ENCODE measurements around the gene TSC1.

TSC1 gene

DNA sequence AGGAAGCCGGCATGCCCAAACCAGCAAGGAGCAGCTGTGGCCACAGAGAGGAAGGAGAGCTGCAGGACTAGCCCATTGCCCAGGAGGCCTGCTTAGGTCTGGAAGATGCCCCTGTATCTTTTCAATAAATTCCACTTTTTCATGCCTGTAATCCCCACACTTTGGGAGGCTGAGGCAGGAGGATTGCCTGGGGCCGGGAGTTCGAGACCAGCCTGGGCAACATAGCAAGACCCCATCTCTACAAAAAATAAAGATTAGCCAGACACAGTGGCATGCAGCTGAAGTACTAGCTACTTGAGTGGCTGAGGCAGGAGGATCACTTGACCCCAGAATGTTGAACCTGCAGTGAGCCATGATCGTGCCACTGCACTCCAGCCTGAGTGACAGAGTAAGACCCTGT, 5.3 kb upstream of the TSC1 start:
- Histone ChIP-seq H3K36me3 (ENCODE audit: control insufficient read depth, insufficient read depth, low read length) (no peaks in the 10 kb centered on the region), H3K4me1 (ENCODE audit: control insufficient read depth, insufficient read depth, low read length) (peaks cover 4% of the 10 kb centered on the region), H3K27ac (ENCODE audit: low read length) (no peak overlapping the region), H3K9me3 (ENCODE audit: control insufficient read depth, insufficient read depth, low read length) (no peaks in the 10 kb centered on the region), H3K4me3 (ENCODE audit: low read length) (no peak overlapping the region), H3K27me3 (ENCODE audit: control insufficient read depth, insufficient read depth, low read length) (no peaks in the 10 kb centered on the region)
- no peak for DNase-seq (ENCODE audit: low read depth, low spot score)
- WGBS (ENCODE audit: insufficient coverage, insufficient read length): no CpG with 5 or more reads among the region's 4 CpGs

DNA sequence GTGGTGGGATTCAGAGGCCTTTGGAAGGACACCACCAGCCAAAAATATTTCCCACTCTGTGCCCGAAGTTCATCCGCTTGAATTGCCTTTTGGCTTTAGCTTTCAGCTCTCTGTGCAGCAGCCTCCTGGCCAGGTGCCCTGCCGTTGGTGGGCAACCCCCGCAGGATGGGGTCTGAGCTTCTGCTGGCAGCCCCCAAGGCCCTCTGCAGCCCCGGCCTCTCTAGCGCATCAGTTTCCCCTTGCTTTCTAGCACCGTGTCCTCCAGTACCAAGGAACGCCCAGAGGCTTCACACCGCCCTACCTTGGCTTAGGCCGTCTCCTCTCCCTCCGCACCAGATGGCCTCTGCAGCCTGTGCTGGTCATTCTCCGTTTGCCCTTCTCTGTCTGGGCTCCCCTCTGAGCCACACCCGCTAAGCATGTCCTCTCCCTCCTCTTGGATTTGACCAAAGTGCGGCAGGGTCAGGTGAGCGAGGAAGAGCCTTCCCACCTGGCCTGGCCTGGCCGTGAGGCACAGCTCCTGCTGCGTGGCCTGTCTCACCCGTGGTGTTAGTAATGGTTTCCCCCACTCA, 4.2 kb upstream of the TSC1 start:
- WGBS (ENCODE audit: insufficient coverage, insufficient read length): no CpG with 5 or more reads among the region's 18 CpGs

DNA sequence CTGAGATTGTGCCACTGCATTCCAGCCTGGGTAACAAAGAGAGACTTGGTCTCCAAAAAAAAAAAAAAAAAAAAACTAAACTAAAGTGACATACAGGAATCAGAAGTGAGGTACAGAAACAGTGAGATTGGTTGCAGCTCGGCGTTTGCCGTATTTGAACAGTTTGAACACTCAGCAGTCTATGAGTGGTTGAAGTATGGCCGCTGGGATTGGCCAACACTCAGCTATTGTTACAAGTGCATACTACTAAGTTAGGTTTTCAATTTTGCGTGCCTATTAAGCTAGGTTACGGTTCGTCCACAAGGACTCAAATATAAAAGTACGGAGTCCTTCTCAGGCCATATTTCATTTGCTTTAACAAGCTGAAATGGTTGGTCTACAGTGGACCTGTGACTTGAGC, 3.3 kb upstream of the TSC1 start:
- no peak overlapping the region for H3K27ac ChIP-seq (ENCODE audit: low read length)
- H3K36me3 ChIP-seq (ENCODE audit: control insufficient read depth, insufficient read depth, low read length): no peaks in the 10 kb centered on the region
- no peak for DNase-seq (ENCODE audit: low read depth, low spot score)
- no peaks in the 10 kb centered on the region for H3K9me3 ChIP-seq (ENCODE audit: control insufficient read depth, insufficient read depth, low read length)
- H3K27me3 ChIP-seq (ENCODE audit: control insufficient read depth, insufficient read depth, low read length): no peaks in the 10 kb centered on the region
- peaks cover 4% of the 10 kb centered on the region for H3K4me1 ChIP-seq (ENCODE audit: control insufficient read depth, insufficient read depth, low read length)
- WGBS (ENCODE audit: insufficient coverage, insufficient read length): no CpG with 5 or more reads among the region's 8 CpGs
- H3K4me3 ChIP-seq (ENCODE audit: low read length): no peak overlapping the region

More for the DNA sequence above, 4.2 kb upstream of the TSC1 start:
- no peak for DNase-seq (ENCODE audit: low read depth, low spot score)
- H3K4me1 ChIP-seq (ENCODE audit: control insufficient read depth, insufficient read depth, low read length): peaks cover 4% of the 10 kb centered on the region
- no peaks in the 10 kb centered on the region for H3K9me3 ChIP-seq (ENCODE audit: control insufficient read depth, insufficient read depth, low read length)
- H3K27ac ChIP-seq (ENCODE audit: low read length): no peak overlapping the region
- H3K27me3 ChIP-seq (ENCODE audit: control insufficient read depth, insufficient read depth, low read length): no peaks in the 10 kb centered on the region
- H3K36me3 ChIP-seq (ENCODE audit: control insufficient read depth, insufficient read depth, low read length): no peaks in the 10 kb centered on the region
- H3K4me3 ChIP-seq (ENCODE audit: low read length): no peak overlapping the region

- no peak for DNase-seq (ENCODE audit: low read depth, low spot score)
- Histone ChIP-seq H3K27me3 (ENCODE audit: control insufficient read depth, insufficient read depth, low read length) (no peaks in the 10 kb centered on the region), H3K27ac (ENCODE audit: low read length) (no peak overlapping the region), H3K4me1 (ENCODE audit: control insufficient read depth, insufficient read depth, low read length) (peaks cover 4% of the 10 kb centered on the region), H3K36me3 (ENCODE audit: control insufficient read depth, insufficient read depth, low read length) (no peaks in the 10 kb centered on the region), H3K9me3 (ENCODE audit: control insufficient read depth, insufficient read depth, low read length) (no peaks in the 10 kb centered on the region), H3K4me3 (ENCODE audit: low read length) (no peak overlapping the region)
- WGBS (ENCODE audit: insufficient coverage, insufficient read length): no CpG with 5 or more reads among the region's 7 CpGs
Observed at GRCh38 chr9:132946631-132947295, 2.3 kb upstream of the TSC1 start.

GRCh38 chr9:132946211-132946610, 1.8 kb upstream of the TSC1 start:
- Histone ChIP-seq H3K27ac (ENCODE audit: low read length) (no peak overlapping the region), H3K27me3 (ENCODE audit: control insufficient read depth, insufficient read depth, low read length) (no peaks in the 10 kb centered on the region), H3K4me1 (ENCODE audit: control insufficient read depth, insufficient read depth, low read length) (peaks cover 4% of the 10 kb centered on the region), H3K4me3 (ENCODE audit: low read length) (no peak overlapping the region), H3K36me3 (ENCODE audit: control insufficient read depth, insufficient read depth, low read length) (no peaks in the 10 kb centered on the region), H3K9me3 (ENCODE audit: control insufficient read depth, insufficient read depth, low read length) (no peaks in the 10 kb centered on the region)
- no CpG with 5 or more reads among the region's 3 CpGs for WGBS (ENCODE audit: insufficient coverage, insufficient read length)
- no peak for DNase-seq (ENCODE audit: low read depth, low spot score)

DNA sequence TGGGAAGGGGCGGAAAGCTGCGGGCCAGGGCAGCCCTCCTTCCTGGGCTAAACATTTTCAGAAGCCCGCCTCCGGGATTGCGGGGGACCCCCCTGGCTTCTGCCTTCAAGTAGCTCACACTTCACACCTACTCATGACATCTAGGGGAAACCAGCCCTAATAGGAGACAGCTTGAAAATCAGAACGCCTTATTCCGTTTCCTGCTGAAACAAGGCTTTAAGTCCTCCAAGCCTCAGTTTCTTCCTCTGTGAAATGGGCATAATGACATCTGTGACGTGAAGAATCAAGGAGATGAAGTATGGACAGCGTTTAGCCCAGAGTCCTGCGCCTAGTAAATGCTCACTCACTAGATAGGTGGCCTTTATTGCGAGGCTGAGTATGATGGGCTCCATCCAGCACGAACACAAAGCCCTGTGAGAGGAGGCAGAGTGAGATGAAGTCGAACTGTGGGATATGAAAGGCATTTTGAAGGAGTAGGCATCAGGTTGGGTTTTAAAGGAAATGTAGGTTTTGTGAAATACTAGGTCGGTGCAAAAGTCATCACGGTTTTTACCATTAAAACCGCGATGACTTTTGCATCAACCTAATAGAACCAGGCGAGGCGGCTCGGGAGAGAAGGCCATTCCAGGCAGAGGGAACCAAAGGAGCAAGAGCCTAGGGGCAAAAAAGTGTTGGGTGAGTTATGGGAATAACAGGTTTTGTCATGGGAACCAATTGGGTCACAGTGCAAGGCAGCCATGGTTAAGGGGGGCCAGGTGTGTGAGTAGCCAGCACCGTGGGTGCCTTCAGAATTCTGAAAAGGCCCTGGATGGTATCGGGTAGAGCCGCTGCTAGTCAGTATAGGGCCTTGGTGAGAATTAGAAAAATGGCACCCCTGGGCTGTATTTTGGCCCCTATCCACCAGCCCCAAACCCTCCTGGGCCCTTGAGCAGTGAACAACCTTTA, 1.0 kb upstream of the TSC1 start:
- 100% methylated on average over 2 of the region's 23 CpGs for WGBS (ENCODE audit: insufficient coverage, insufficient read length)
- peaks cover 4% of the 10 kb centered on the region for H3K4me1 ChIP-seq (ENCODE audit: control insufficient read depth, insufficient read depth, low read length)
- H3K9me3 ChIP-seq (ENCODE audit: control insufficient read depth, insufficient read depth, low read length): no peaks in the 10 kb centered on the region
- H3K36me3 ChIP-seq (ENCODE audit: control insufficient read depth, insufficient read depth, low read length): no peaks in the 10 kb centered on the region
- DNase-seq (ENCODE audit: low read depth, low spot score): no peak
- no peaks in the 10 kb centered on the region for H3K27me3 ChIP-seq (ENCODE audit: control insufficient read depth, insufficient read depth, low read length)
- H3K27ac ChIP-seq (ENCODE audit: low read length): no peak overlapping the region
- peak overlapping the region; percentile 45; the same call in 1 of the 2 replicates for H3K4me3 ChIP-seq (ENCODE audit: low read length)

- no CpG with 5 or more reads among the region's 25 CpGs for WGBS (ENCODE audit: insufficient coverage, insufficient read length)
- H3K4me3 ChIP-seq (ENCODE audit: low read length): peak overlapping the region; percentile 97
- H3K9me3 ChIP-seq (ENCODE audit: control insufficient read depth, insufficient read depth, low read length): no peaks in the 10 kb centered on the region
- H3K36me3 ChIP-seq (ENCODE audit: control insufficient read depth, insufficient read depth, low read length): no peaks in the 10 kb centered on the region
- H3K27me3 ChIP-seq (ENCODE audit: control insufficient read depth, insufficient read depth, low read length): no peaks in the 10 kb centered on the region
- H3K27ac ChIP-seq (ENCODE audit: low read length): no peak overlapping the region
- no peak for DNase-seq (ENCODE audit: low read depth, low spot score)
- peaks cover 4% of the 10 kb centered on the region for H3K4me1 ChIP-seq (ENCODE audit: control insufficient read depth, insufficient read depth, low read length)
Observed at GRCh38 chr9:132943651-132944293, 644 bp downstream of the TSC1 start.

DNA sequence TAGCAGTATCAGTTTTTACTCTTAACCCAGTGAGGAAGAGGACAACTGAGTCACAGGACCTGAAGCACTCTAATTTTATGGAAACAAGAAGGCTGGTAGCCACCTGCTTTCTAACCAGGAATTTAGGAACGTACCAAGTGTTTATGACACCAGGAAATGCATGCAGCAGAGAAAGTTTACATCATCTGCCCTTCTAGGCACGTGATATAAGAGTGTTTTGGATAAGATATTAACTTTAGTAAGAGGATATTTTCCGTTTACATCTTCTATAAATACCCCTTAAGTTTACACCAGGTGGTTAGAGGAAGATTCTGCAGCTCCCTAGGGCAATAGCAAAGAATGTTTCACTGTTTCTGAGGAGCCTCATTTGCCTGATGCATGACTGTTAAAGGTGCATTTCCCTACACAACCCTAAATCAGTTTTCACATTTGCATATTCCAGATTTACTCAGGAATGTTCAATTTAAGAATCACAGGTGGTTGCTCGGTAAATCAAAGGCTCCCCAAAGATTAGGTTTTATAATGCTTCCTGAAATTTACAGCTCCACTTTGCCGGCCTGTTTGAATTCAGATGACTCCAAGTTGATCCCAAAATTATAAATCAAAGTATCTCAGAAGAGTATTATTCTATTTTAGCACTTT, 1.8 kb downstream of the TSC1 start:
- Histone ChIP-seq H3K27me3 (ENCODE audit: control insufficient read depth, insufficient read depth, low read length) (no peaks in the 10 kb centered on the region), H3K4me3 (ENCODE audit: low read length) (no peak overlapping the region), H3K4me1 (ENCODE audit: control insufficient read depth, insufficient read depth, low read length) (peaks cover 4% of the 10 kb centered on the region), H3K9me3 (ENCODE audit: control insufficient read depth, insufficient read depth, low read length) (no peaks in the 10 kb centered on the region), H3K36me3 (ENCODE audit: control insufficient read depth, insufficient read depth, low read length) (no peaks in the 10 kb centered on the region), H3K27ac (ENCODE audit: low read length) (no peak overlapping the region)
- DNase-seq (ENCODE audit: low read depth, low spot score): no peak
- no CpG with 5 or more reads among the region's 5 CpGs for WGBS (ENCODE audit: insufficient coverage, insufficient read length)

- H3K36me3 ChIP-seq (ENCODE audit: control insufficient read depth, insufficient read depth, low read length): no peaks in the 10 kb centered on the region
- WGBS (ENCODE audit: insufficient coverage, insufficient read length): no CpG with 5 or more reads among the region's 1 CpG
- H3K27ac ChIP-seq (ENCODE audit: low read length): no peak overlapping the region
- H3K9me3 ChIP-seq (ENCODE audit: control insufficient read depth, insufficient read depth, low read length): no peaks in the 10 kb centered on the region
- no peak for DNase-seq (ENCODE audit: low read depth, low spot score)
- H3K4me1 ChIP-seq (ENCODE audit: control insufficient read depth, insufficient read depth, low read length): no peaks in the 10 kb centered on the region
- H3K27me3 ChIP-seq (ENCODE audit: control insufficient read depth, insufficient read depth, low read length): no peaks in the 10 kb centered on the region
- no peak overlapping the region for H3K4me3 ChIP-seq (ENCODE audit: low read length)
Observed at GRCh38 chr9:132939169-132939568, 5.2 kb downstream of the TSC1 start.

DNA sequence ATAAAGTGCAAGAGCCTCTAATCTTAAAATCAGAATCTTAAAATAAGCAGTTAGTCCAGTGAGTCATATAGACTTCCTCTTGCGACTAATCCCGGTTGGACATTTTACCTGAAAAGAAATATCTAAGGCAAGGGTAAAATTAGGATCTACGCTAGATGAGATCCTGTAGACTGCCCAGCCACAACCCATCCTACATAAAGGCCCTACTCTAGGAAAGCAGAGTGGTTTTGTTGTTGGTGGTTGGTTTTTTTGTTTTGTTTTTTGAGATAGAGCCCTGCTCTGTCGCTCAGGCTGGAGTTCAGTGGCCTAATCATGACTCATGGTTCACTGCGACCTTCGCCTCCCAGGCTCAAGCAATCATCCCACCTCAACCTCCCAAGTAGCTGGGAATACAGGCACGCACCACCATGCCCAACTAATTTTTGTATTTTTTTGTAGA, 6.9 kb downstream of the TSC1 start:
- Histone ChIP-seq H3K27me3 (ENCODE audit: control insufficient read depth, insufficient read depth, low read length) (no peaks in the 10 kb centered on the region), H3K27ac (ENCODE audit: low read length) (no peak overlapping the region), H3K4me1 (ENCODE audit: control insufficient read depth, insufficient read depth, low read length) (no peaks in the 10 kb centered on the region), H3K4me3 (ENCODE audit: low read length) (no peak overlapping the region), H3K36me3 (ENCODE audit: control insufficient read depth, insufficient read depth, low read length) (no peaks in the 10 kb centered on the region; the same call in 1 of the 2 replicates), H3K9me3 (ENCODE audit: control insufficient read depth, insufficient read depth, low read length) (no peaks in the 10 kb centered on the region)
- no peak for DNase-seq (ENCODE audit: low read depth, low spot score)
- no CpG with 5 or more reads among the region's 7 CpGs for WGBS (ENCODE audit: insufficient coverage, insufficient read length)

All from iPS DF 6.9 (cell line).